ENCODE measurements around the gene DLGAP4. TPM values are rescaled to one million over a fixed set of nuclear protein-coding genes. Genes with fewer than 3 reads are reported as not detected.

Gene DLGAP4
- total RNA-seq, 3 donors from 2014 or later = 22.0 to 26.9 (median 24.0) TPM

- Histone ChIP-seq H3K9me3 (no peaks in the 10 kb centered on the region), H3K4me1 (no peaks in the 10 kb centered on the region), H3K36me3 (no peaks in the 10 kb centered on the region), H3K4me3 (no peak overlapping the region), H3K27ac (no peak overlapping the region), H3K27me3 (no peaks in the 10 kb centered on the region)
- no peak for DNase-seq (ENCODE audit: low spot score in 2 of 2)
- intact Hi-C loops (cut with DNase I; ENCODE audit: low total_unique reads) = loop anchor here (5.0 kb wide), 1 partner anchor 837 kb away; no protein-coding TSS in a partner anchor
- no peak for TF ChIP-seq POLR2A (IDR thresholded peaks at IDR 0.05)
- no peak for TF ChIP-seq CTCF (IDR thresholded peaks at IDR 0.05)
- no peak for TF ChIP-seq POLR2AphosphoS5 (IDR thresholded peaks at IDR 0.05)
These were observed 78.0 kb downstream of the DLGAP4 start for GRCh38 chr20:36384022-36384619.

GRCh38 chr20:36385503-36385902 is 79.4 kb downstream of the DLGAP4 start:
- DNase-seq (ENCODE audit: low spot score in 2 of 2) = no peak
- intact Hi-C loops (cut with DNase I; ENCODE audit: low total_unique reads) = no loop called here
- no peaks in the 10 kb centered on the region for H3K27me3 ChIP-seq
- no peaks in the 10 kb centered on the region for H3K9me3 ChIP-seq
- no peak overlapping the region for H3K27ac ChIP-seq
- H3K36me3 ChIP-seq = no peaks in the 10 kb centered on the region
- H3K4me1 ChIP-seq = no peaks in the 10 kb centered on the region
- no peak for TF ChIP-seq POLR2A (IDR thresholded peaks at IDR 0.05)
- no peak for TF ChIP-seq CTCF (IDR thresholded peaks at IDR 0.05)
- no peak for TF ChIP-seq POLR2AphosphoS5 (IDR thresholded peaks at IDR 0.05)
- H3K4me3 ChIP-seq = no peak overlapping the region

GRCh38 chr20:36386236-36386635 is 80.1 kb downstream of the DLGAP4 start:
- no peaks in the 10 kb centered on the region for H3K27me3 ChIP-seq
- no peaks in the 10 kb centered on the region for H3K4me1 ChIP-seq
- no peak overlapping the region for H3K4me3 ChIP-seq
- TF ChIP-seq POLR2AphosphoS5 (IDR thresholded peaks at IDR 0.05) = no peak
- intact Hi-C loops (cut with DNase I; ENCODE audit: low total_unique reads) = no loop called here
- H3K9me3 ChIP-seq = no peaks in the 10 kb centered on the region
- no peak for DNase-seq (ENCODE audit: low spot score in 2 of 2)
- no peaks in the 10 kb centered on the region for H3K36me3 ChIP-seq
- H3K27ac ChIP-seq = no peak overlapping the region

- TF ChIP-seq CTCF (IDR thresholded peaks at IDR 0.05) (no peak), POLR2AphosphoS5 (IDR thresholded peaks at IDR 0.05) (no peak), POLR2A (IDR thresholded peaks at IDR 0.05) (no peak)
These were observed 84.1 kb downstream of the DLGAP4 start for GRCh38 chr20:36390269-36390668.

GRCh38 chr20:36390719-36391415 is 84.7 kb downstream of the DLGAP4 start:
- Histone ChIP-seq H3K27me3 (no peaks in the 10 kb centered on the region), H3K27ac (no peak overlapping the region), H3K4me3 (no peak overlapping the region), H3K36me3 (no peaks in the 10 kb centered on the region), H3K4me1 (no peaks in the 10 kb centered on the region), H3K9me3 (no peaks in the 10 kb centered on the region)
- intact Hi-C loops (cut with DNase I; ENCODE audit: low total_unique reads) = loop anchor here (5.0 kb wide), 1 partner anchor 1029 kb away; no protein-coding TSS in a partner anchor
- no peak for TF ChIP-seq CTCF (IDR thresholded peaks at IDR 0.05)
- TF ChIP-seq POLR2AphosphoS5 (IDR thresholded peaks at IDR 0.05) = no peak
- TF ChIP-seq POLR2A (IDR thresholded peaks at IDR 0.05) = no peak
- no peak for DNase-seq (ENCODE audit: low spot score in 2 of 2)

More at GRCh38 chr20:36390269-36390668, 84.1 kb downstream of the DLGAP4 start:
- intact Hi-C loops (cut with DNase I; ENCODE audit: low total_unique reads) = loop anchor here (5.0 kb wide), 1 partner anchor 1028 kb away; no protein-coding TSS in a partner anchor
- H3K4me1 ChIP-seq = no peaks in the 10 kb centered on the region
- no peaks in the 10 kb centered on the region for H3K27me3 ChIP-seq
- no peaks in the 10 kb centered on the region for H3K9me3 ChIP-seq
- DNase-seq (ENCODE audit: low spot score in 2 of 2) = no peak
- no peaks in the 10 kb centered on the region for H3K36me3 ChIP-seq
- no peak overlapping the region for H3K4me3 ChIP-seq
- H3K27ac ChIP-seq = no peak overlapping the region

Data from breast epithelium (tissue), 4 donors.